Measurements from ENCODE around the gene NAPB. TPM values are rescaled to one million over a fixed set of nuclear protein-coding genes. Genes with fewer than 3 reads are reported as not detected.

NAPB gene
- total and polyA plus RNA-seq, 10 of the 15 experiments (the other 5 are each of a cell fraction or from before 2014, with no cell fraction given): 2.1 to 15.9 (median 7.2) TPM

DNA sequence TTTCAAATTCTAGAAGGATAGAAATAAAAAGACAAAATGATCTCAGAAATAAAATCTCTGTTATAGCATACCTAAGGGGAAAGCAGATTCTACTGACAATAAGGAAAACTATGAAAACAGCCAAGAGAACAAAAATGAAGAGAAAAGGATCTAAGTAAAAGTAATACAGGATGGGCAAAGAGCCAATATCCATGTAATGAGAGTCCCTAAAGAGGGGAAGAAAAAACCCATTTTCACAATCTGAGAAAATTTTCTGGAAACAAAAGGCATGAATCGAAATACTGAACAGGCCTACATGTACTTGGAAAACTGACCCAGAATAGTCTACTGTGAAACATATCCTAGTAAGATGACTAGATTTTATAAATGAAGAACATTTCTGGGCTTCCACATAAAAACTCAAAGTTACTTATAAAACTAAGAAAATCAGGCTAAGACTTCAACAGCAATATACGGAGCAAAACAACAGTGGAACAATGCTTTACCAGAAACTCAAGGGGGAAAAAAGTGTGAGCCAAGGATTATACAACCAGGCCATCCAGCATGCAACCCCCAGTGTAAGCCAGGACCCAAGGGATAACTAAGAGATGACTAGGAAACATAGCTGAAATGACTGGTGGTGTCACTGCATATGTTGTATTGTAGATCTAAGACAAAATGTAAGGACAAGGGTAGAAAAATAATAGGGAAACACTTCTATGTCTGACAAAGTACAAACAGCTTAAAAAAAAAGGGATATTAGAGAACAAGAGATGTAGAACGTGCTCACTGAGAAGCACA, 10.2 kb downstream of the NAPB start (continued):
- TF ChIP-seq CUX1 (IDR thresholded peaks at IDR 0.05; ENCODE audit: insufficient replicate concordance, low read depth, low read length) (no peak), NR2C2 (IDR thresholded peaks at IDR 0.05; ENCODE audit: borderline replicate concordance, control insufficient read depth, insufficient read length, low read depth) (no peak), KLF5 (IDR thresholded peaks at IDR 0.05; ENCODE audit: partially characterized antibody) (no peak), TAF1 (IDR thresholded peaks at IDR 0.05; ENCODE audit: borderline replicate concordance, low read depth, low read length) (no peak)

DNA sequence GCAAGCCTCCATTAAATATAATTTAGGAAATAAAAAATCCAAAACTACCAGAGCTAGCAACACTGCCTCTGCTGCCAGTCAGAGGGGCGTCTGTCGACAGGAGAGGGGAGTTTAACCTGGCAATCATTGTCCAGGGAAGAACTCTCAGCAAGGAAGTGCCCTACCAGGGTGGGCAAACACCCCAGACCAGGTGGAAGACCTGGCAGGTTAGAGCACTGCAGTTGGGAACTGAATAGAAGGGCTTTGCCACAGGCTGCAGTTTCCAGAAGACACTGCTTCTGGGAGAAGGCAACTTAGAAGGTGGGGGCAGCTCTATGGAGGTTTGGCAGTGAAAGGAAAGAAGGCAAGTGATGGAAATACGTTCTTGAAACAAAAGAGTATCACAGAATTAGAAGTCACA, 11.5 kb downstream of the NAPB start:
- SMC1A ChIA-PET (ENCODE audit: uncharacterized antibody, unreplicated experiment): interaction anchor here (0.6 to 1.8 kb wide), 4 partner anchors 8 to 323 kb away, joined by 3 to 10 read pairs (median 6); partner anchors contain the start of gene CD93
- H3K27me3 ChIP-seq (replicated peaks in 1 of 2; ENCODE audit: control insufficient read depth in 2 of 2, insufficient read depth in 2 of 2, low read length in 1 of 2): no peaks in the 10 kb centered on the region
- DNase-seq (ENCODE audit: low read depth, low spot score): no peak
- TF ChIP-seq, protein P1, sequence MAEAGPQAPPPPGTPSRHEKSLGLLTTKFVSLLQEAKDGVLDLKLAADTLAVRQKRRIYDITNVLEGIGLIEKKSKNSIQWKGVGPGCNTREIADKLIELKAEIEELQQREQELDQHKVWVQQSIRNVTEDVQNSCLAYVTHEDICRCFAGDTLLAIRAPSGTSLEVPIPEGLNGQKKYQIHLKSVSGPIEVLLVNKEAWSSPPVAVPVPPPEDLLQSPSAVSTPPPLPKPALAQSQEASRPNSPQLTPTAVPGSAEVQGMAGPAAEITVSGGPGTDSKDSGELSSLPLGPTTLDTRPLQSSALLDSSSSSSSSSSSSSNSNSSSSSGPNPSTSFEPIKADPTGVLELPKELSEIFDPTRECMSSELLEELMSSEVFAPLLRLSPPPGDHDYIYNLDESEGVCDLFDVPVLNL (IDR thresholded peaks at IDR 0.05; ENCODE audit: low read depth, low read length): no peak
- no peak for TF ChIP-seq ZBED1 (IDR thresholded peaks at IDR 0.05; ENCODE audit: borderline replicate concordance)
- no peak for TF ChIP-seq IKZF2 (IDR thresholded peaks at IDR 0.05)
- TF ChIP-seq FOXM1 (IDR thresholded peaks at IDR 0.05; ENCODE audit: low read depth, low read length): no peak
- no peak for TF ChIP-seq BMI1 (IDR thresholded peaks at IDR 0.05; ENCODE audit: borderline replicate concordance)
- no peak overlapping the region; the same call in 1 of the 2 replicates for H3K27ac ChIP-seq (ENCODE audit: control insufficient read depth, insufficient read depth)
- H4K20me1 ChIP-seq (ENCODE audit: control insufficient read depth, insufficient read depth): no peaks in the 10 kb centered on the region
- no TSS peak for BruUV-seq (replicated peaks)
- in situ Hi-C loops (cut with MboI) (loop anchor here (10.0 kb wide), 1 partner anchor 65 kb away; no protein-coding TSS in a partner anchor), intact Hi-C loops (cut with micrococcal nuclease; ENCODE audit: unreplicated experiment) (no loop called here)
- POLR2A ChIA-PET: interaction anchor here (1.1 to 2.0 kb wide), 2 partner anchors 9 to 10 kb away, joined by 3 to 12 read pairs; no protein-coding TSS in a partner anchor
- CTCF ChIA-PET: interaction anchor here (2.3 kb wide), 1 partner anchor 12 kb away, joined by 7 read pairs; the partner anchor contains the start of gene NAPB
- H3K9me3 ChIP-seq (replicated peaks; ENCODE audit: control insufficient read depth, insufficient read depth, low read length): no peaks in the 10 kb centered on the region
- 95% methylated on average over 3 of the region's 3 CpGs for WGBS (ENCODE audit: insufficient coverage, insufficient replicate concordance, low lambda C conversion rate, missing lambda C conversion rate)
- H3K4me3 ChIP-seq: no peak overlapping the region
- no peaks in the 10 kb centered on the region for H3K36me3 ChIP-seq (ENCODE audit: control insufficient read depth in 2 of 2, insufficient read depth in 2 of 2, low read length in 1 of 2)
- H3K4me2 ChIP-seq (ENCODE audit: control insufficient read depth, insufficient read depth): no peak overlapping the region
- peaks cover 69% of the 10 kb centered on the region for H3K79me2 ChIP-seq (ENCODE audit: control insufficient read depth, insufficient read depth, low read length)
- H3K4me1 ChIP-seq (ENCODE audit: control insufficient read depth, insufficient read depth, low read length): peaks cover 19% of the 10 kb centered on the region
- H3K9ac ChIP-seq (ENCODE audit: control insufficient read depth, insufficient read depth, low read length): no peak overlapping the region
- RAD21 ChIA-PET (ENCODE audit: unreplicated experiment): interaction anchor here (1.2 kb wide), 1 partner anchor 8 kb away, joined by 5 read pairs; no protein-coding TSS in a partner anchor
- no peak for ATAC-seq
- H2AFZ ChIP-seq (ENCODE audit: control insufficient read depth, low read depth, low read length): no peak overlapping the region
- no peak for FAIRE-seq

Measured in GM12878 (cell line).